ENCODE data around the gene CCNB1. TPM values are rescaled to one million over a fixed set of nuclear protein-coding genes. Genes with fewer than 3 reads are reported as not detected.
A peak's percentile ranks its signal among the peaks of the same experiment; 100 is the strongest.

The CCNB1 gene
- total and polyA plus RNA-seq, 4 donors: 1.0 to 82.5 (median 5.8) TPM

DNA sequence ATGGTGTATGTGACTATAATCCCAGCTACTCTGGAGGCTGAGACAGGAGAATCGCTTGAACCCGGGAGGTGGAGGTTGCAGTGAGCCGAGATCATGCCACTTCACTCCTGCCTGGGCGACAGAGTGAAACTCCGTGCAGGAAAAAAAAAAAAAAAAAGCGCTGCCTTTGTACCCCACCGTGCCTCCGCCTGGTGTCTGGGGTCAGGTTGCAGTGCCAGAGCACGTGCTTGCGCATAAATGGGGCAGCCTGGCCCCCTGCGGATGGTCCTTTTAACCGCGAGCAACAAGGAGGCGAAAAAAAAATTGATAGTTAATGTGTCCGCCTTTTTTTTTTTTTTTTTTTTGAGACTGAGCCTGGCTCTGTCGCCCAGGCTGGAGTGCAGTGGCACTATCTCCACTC lies 6.3 kb upstream of the CCNB1 start:
- DNase-seq (ENCODE audit: low spot score): no peak
- Histone ChIP-seq H3K9me3 (ENCODE audit: control insufficient read depth in 4 of 4, low read length in 3 of 4) (no peaks in the 10 kb centered on the region), H3K4me3 (ENCODE audit: low read depth in 1 of 3, low read length in 3 of 3) (no peak overlapping the region), H3K4me1 (ENCODE audit: control insufficient read depth in 4 of 4, insufficient read depth in 4 of 4, low read length in 3 of 4) (no peaks in the 10 kb centered on the region), H3K27ac (ENCODE audit: low read depth in 1 of 2, low read length in 2 of 2) (no peak overlapping the region), H3K36me3 (ENCODE audit: control insufficient read depth in 4 of 4, insufficient read depth in 3 of 4, low read depth in 1 of 4, low read length in 3 of 4) (no peaks in the 10 kb centered on the region), H3K9ac (ENCODE audit: low read depth in 1 of 2, low read length in 2 of 2) (no peak overlapping the region), H3K27me3 (ENCODE audit: control insufficient read depth in 4 of 4, insufficient read depth in 4 of 4, low read length in 3 of 4) (no peaks in the 10 kb centered on the region)
- WGBS: 93% methylated on average over 16 of the region's 16 CpGs
- no peak for TF ChIP-seq GABPA (IDR thresholded peaks at IDR 0.05 in 1 of 2, conservative IDR thresholded peaks at IDR 0.05 in 1 of 2)
- no peak for TF ChIP-seq JUND (IDR thresholded peaks at IDR 0.05)
- no peak for TF ChIP-seq YY1 (IDR thresholded peaks at IDR 0.05)
- no peak for TF ChIP-seq EGR1 (IDR thresholded peaks at IDR 0.05; ENCODE audit: low read depth in 2 of 2)
- TF ChIP-seq HNF4A (conservative IDR thresholded peaks at IDR 0.05): no peak
- TF ChIP-seq RXRA (IDR thresholded peaks at IDR 0.05): no peak
- TF ChIP-seq, protein P1, sequence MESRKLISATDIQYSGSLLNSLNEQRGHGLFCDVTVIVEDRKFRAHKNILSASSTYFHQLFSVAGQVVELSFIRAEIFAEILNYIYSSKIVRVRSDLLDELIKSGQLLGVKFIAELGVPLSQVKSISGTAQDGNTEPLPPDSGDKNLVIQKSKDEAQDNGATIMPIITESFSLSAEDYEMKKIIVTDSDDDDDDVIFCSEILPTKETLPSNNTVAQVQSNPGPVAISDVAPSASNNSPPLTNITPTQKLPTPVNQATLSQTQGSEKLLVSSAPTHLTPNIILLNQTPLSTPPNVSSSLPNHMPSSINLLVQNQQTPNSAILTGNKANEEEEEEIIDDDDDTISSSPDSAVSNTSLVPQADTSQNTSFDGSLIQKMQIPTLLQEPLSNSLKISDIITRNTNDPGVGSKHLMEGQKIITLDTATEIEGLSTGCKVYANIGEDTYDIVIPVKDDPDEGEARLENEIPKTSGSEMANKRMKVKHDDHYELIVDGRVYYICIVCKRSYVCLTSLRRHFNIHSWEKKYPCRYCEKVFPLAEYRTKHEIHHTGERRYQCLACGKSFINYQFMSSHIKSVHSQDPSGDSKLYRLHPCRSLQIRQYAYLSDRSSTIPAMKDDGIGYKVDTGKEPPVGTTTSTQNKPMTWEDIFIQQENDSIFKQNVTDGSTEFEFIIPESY (IDR thresholded peaks at IDR 0.05): no peak
- TF ChIP-seq, protein P2, sequence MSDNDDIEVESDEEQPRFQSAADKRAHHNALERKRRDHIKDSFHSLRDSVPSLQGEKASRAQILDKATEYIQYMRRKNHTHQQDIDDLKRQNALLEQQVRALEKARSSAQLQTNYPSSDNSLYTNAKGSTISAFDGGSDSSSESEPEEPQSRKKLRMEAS (IDR thresholded peaks at IDR 0.05): no peak
- TF ChIP-seq RAD21 (IDR thresholded peaks at IDR 0.05): no peak
- TF ChIP-seq SP1 (IDR thresholded peaks at IDR 0.05): no peak
- TF ChIP-seq, protein P3, sequence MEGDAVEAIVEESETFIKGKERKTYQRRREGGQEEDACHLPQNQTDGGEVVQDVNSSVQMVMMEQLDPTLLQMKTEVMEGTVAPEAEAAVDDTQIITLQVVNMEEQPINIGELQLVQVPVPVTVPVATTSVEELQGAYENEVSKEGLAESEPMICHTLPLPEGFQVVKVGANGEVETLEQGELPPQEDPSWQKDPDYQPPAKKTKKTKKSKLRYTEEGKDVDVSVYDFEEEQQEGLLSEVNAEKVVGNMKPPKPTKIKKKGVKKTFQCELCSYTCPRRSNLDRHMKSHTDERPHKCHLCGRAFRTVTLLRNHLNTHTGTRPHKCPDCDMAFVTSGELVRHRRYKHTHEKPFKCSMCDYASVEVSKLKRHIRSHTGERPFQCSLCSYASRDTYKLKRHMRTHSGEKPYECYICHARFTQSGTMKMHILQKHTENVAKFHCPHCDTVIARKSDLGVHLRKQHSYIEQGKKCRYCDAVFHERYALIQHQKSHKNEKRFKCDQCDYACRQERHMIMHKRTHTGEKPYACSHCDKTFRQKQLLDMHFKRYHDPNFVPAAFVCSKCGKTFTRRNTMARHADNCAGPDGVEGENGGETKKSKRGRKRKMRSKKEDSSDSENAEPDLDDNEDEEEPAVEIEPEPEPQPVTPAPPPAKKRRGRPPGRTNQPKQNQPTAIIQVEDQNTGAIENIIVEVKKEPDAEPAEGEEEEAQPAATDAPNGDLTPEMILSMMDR (IDR thresholded peaks at IDR 0.05; ENCODE audit: low read depth, low read length, missing input control): no peak
- TF ChIP-seq TAF1 (conservative IDR thresholded peaks at IDR 0.05): no peak
- TF ChIP-seq, protein P4, sequence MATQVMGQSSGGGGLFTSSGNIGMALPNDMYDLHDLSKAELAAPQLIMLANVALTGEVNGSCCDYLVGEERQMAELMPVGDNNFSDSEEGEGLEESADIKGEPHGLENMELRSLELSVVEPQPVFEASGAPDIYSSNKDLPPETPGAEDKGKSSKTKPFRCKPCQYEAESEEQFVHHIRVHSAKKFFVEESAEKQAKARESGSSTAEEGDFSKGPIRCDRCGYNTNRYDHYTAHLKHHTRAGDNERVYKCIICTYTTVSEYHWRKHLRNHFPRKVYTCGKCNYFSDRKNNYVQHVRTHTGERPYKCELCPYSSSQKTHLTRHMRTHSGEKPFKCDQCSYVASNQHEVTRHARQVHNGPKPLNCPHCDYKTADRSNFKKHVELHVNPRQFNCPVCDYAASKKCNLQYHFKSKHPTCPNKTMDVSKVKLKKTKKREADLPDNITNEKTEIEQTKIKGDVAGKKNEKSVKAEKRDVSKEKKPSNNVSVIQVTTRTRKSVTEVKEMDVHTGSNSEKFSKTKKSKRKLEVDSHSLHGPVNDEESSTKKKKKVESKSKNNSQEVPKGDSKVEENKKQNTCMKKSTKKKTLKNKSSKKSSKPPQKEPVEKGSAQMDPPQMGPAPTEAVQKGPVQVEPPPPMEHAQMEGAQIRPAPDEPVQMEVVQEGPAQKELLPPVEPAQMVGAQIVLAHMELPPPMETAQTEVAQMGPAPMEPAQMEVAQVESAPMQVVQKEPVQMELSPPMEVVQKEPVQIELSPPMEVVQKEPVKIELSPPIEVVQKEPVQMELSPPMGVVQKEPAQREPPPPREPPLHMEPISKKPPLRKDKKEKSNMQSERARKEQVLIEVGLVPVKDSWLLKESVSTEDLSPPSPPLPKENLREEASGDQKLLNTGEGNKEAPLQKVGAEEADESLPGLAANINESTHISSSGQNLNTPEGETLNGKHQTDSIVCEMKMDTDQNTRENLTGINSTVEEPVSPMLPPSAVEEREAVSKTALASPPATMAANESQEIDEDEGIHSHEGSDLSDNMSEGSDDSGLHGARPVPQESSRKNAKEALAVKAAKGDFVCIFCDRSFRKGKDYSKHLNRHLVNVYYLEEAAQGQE (IDR thresholded peaks at IDR 0.05): no peak
- TF ChIP-seq, protein P5, sequence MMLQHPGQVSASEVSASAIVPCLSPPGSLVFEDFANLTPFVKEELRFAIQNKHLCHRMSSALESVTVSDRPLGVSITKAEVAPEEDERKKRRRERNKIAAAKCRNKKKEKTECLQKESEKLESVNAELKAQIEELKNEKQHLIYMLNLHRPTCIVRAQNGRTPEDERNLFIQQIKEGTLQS (IDR thresholded peaks at IDR 0.05): no peak
- no peak for TF ChIP-seq HNF4G (IDR thresholded peaks at IDR 0.05)
- TF ChIP-seq NR2F2 (IDR thresholded peaks at IDR 0.05): no peak

DNA sequence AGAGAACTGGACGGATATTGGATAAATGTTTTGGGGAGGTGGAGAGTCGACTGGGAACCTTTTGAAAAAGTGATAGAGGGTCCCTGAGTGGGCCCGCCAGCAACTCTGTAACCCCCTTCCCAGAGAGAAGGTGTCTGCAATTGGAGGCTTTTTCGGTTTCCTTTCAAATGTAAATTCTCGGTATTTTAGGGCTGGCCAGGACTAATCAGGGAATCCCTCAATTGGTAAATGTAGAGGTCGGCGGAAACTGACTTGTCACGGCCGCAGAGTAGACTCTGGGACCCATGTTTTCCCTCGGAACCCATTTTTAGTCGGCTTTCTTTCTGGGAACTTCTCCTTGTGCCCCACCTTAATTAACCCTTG lies 524 bp downstream of the CCNB1 start:
- H3K27ac ChIP-seq (ENCODE audit: low read depth in 1 of 2, low read length in 2 of 2): no peak overlapping the region
- H3K4me1 ChIP-seq (ENCODE audit: control insufficient read depth in 4 of 4, insufficient read depth in 4 of 4, low read length in 3 of 4): peaks cover 4 to 13% (median 10%) of the 10 kb centered on the region in 4 donors
- 2% methylated on average over 11 of the region's 11 CpGs for WGBS
- H3K9me3 ChIP-seq (ENCODE audit: control insufficient read depth in 4 of 4, low read length in 3 of 4): no peaks in the 10 kb centered on the region
- H3K4me3 ChIP-seq (ENCODE audit: low read depth in 1 of 3, low read length in 3 of 3): peak overlapping the region; percentile 58 to 86 (median 60)
- no peaks in the 10 kb centered on the region for H3K36me3 ChIP-seq (ENCODE audit: control insufficient read depth in 4 of 4, insufficient read depth in 3 of 4, low read depth in 1 of 4, low read length in 3 of 4)
- peak overlapping the region in 1 of 2 donors; percentile 26 for H3K9ac ChIP-seq (ENCODE audit: low read depth in 1 of 2, low read length in 2 of 2)
- H3K27me3 ChIP-seq (ENCODE audit: control insufficient read depth in 4 of 4, insufficient read depth in 4 of 4, low read length in 3 of 4): no peaks in the 10 kb centered on the region
- TF ChIP-seq TAF1 (conservative IDR thresholded peaks at IDR 0.05) (no peak), GABPA (IDR thresholded peaks at IDR 0.05 in 1 of 2, conservative IDR thresholded peaks at IDR 0.05 in 1 of 2) (no peak)
- TF ChIP-seq, protein P4 (IDR thresholded peaks at IDR 0.05): no peak
- DNase-seq (ENCODE audit: low spot score): no peak

Measured in liver (tissue), 9 donors.